Panc1 (cell line): ENCODE data around the gene CRYBG1. TPM values are rescaled to one million over a fixed set of nuclear protein-coding genes. Genes with fewer than 3 reads are reported as not detected.

Experiments
- ATAC-seq: fragments of 200-7000 bp; cut with Tn5 transposase; 2 replicates; pipeline ENCODE4 v1.9.1; 2020; ENCODE audit warnings: mild to moderate bottlenecking, moderate library complexity
- BruUV-seq: library from RNA; stranded (reverse); fragments of 400-500 nt; replicated peaks from 2 replicates; lab custom pipeline; 2021; lab: Mats Ljungman, UMichigan
- CTCF ChIA-PET: fragments of 300-600 bp; sonication (Branson Sonifier 250); formaldehyde crosslinking; loops from one replicate; lab custom pipeline; 2022; ENCODE audit warnings: antibody characterized with exemption; lab: Charles Lee
- POLR2A ChIA-PET: fragments of 300-600 bp; sonication (Branson Sonifier 250); formaldehyde crosslinking; loops from one replicate; lab custom pipeline; 2022; ENCODE audit warnings: antibody characterized with exemption; lab: Charles Lee
- DNase-seq: peaks from one replicate; pipeline ENCODE4 v3.0.0-alpha.2; 2010; ENCODE audit warnings: low read depth, low spot score
- H3K27ac ChIP-seq: 2 replicates; pipeline ENCODE4 v1.5.1; 2011; ENCODE audit warnings: mild to moderate bottlenecking, low read length, inconsistent platforms
- H3K27me3 ChIP-seq: fragments of 200-500 bp; sonication (Bioruptor generic); 2 replicates; pipeline ENCODE4 v1.6.0; 2014; ENCODE audit warnings: low read length, inconsistent platforms; ENCODE audit not compliant: control insufficient read depth, insufficient read depth
- H3K36me3 ChIP-seq: fragments of 200-500 bp; sonication (Bioruptor generic); 2 replicates; pipeline ENCODE4 v1.5.1; 2014; ENCODE audit warnings: inconsistent platforms, mild to moderate bottlenecking, low read length, moderate library complexity; ENCODE audit not compliant: control insufficient read depth, insufficient read depth
- H3K4me1 ChIP-seq: 2 replicates; pipeline ENCODE4 v1.5.1; 2011; ENCODE audit warnings: inconsistent platforms, mild to moderate bottlenecking, low read length, moderate library complexity; ENCODE audit not compliant: control insufficient read depth, insufficient read depth
- H3K4me3 ChIP-seq, 2 experiments: 2 replicates each; pipeline ENCODE4 v1.5.1; 2011 to 2012; ENCODE audit warnings: low read depth in 2 of 2, low read length in 2 of 2, mild to moderate bottlenecking in 2 of 2, inconsistent platforms in 1 of 2, moderate library complexity in 1 of 2
- H3K9me3 ChIP-seq: fragments of 200-500 bp; sonication (Bioruptor generic); 2 replicates; pipeline ENCODE4 v1.5.1; 2014; ENCODE audit warnings: low read depth, mild to moderate bottlenecking, inconsistent platforms, low read length, moderate library complexity; ENCODE audit not compliant: control insufficient read depth, insufficient read depth
- CTCF ChIP-seq: fragments of 450-650 bp; IDR thresholded peaks from 2 replicates; pipeline ENCODE4 v1.5.1; 2017; ENCODE audit warnings: mild to moderate bottlenecking
- POLR2AphosphoS5 ChIP-seq: IDR thresholded peaks from 2 replicates; pipeline ENCODE4 v1.6.1; 2012; ENCODE audit warnings: mild to moderate bottlenecking, low read depth, low read length, moderate library complexity
- REST ChIP-seq, 2 experiments: IDR thresholded peaks; 2 replicates each; pipeline ENCODE4 v1.6.1; 2011 to 2012; ENCODE audit warnings: low read depth in 2 of 2, control low read depth in 1 of 2, low read length in 1 of 2, mild to moderate bottlenecking in 1 of 2, moderate library complexity in 1 of 2; ENCODE audit not compliant: insufficient read depth in 1 of 2
- SIN3A ChIP-seq: IDR thresholded peaks from 2 replicates; pipeline ENCODE4 v1.6.1; 2012; ENCODE audit warnings: low read depth, mild to moderate bottlenecking, low read length, moderate library complexity, borderline replicate concordance; ENCODE audit not compliant: insufficient read depth
- TCF7L2 ChIP-seq: IDR thresholded peaks from 2 replicates; pipeline ENCODE4 v1.6.1; 2011; ENCODE audit warnings: mild to moderate bottlenecking, low read depth, low read length, inconsistent platforms
- in situ Hi-C: cut with HindIII; loops from 2 replicates; pipeline ENCODE4 v1.10.0; 2016; ENCODE audit warnings: low sequenced_read_pairs, low pct_unique_long_range_greater_than_20kb
- intact Hi-C: fragments of 100-400 bp; cut with micrococcal nuclease; formaldehyde crosslinking; loops from one replicate; pipeline ENCODE4 v1.10.0; 2022; ENCODE audit not compliant: unreplicated experiment
- total RNA-seq: library from RNA; stranded (reverse); gene quantifications from one replicate; pipeline ENCODE4 v1.2.1, GENCODE V29; 2021; ENCODE audit not compliant: unreplicated experiment

Gene CRYBG1
- total RNA-seq, 1 experiment from 2014 or later, result 32.3 TPM

GRCh38 chr6:106347219-106347618 is 13.3 kb upstream of the CRYBG1 start:
- Histone ChIP-seq H3K36me3 (no peaks in the 10 kb centered on the region), H3K4me3 (no peak overlapping the region), H3K27me3 (peaks cover 7% of the 10 kb centered on the region), H3K27ac (no peak overlapping the region), H3K4me1 (no peaks in the 10 kb centered on the region), H3K9me3 (peaks cover under 1% of the 10 kb centered on the region; the same call in 1 of the 2 replicates)
- no TSS peak for BruUV-seq
- intact Hi-C loops, result no loop called here
- no peak for DNase-seq
- ChIA-PET CTCF (interaction anchor here (0.6 kb wide), 1 partner anchor 76 kb away, joined by 4 read pairs; no protein-coding TSS in a partner anchor), POLR2A (no interaction called here)
- no peak for TF ChIP-seq TCF7L2
- no peak for TF ChIP-seq CTCF
- no peak for TF ChIP-seq REST (IDR thresholded peaks at IDR 0.05; ENCODE audit: insufficient read depth in 1 of 2, low read depth in 2 of 2, low read length in 1 of 2)
- ATAC-seq, result no peak
- in situ Hi-C loops, result no loop called here

GRCh38 chr6:106356378-106356777 is 4.1 kb upstream of the CRYBG1 start:
- BruUV-seq, result no TSS peak
- CTCF ChIA-PET, result no interaction called here
- in situ Hi-C loops, result no loop called here
- intact Hi-C loops, result no loop called here
- Histone ChIP-seq H3K27me3 (peaks cover 14% of the 10 kb centered on the region), H3K4me3 (no peak overlapping the region), H3K9me3 (peaks cover 5% of the 10 kb centered on the region; the same call in 1 of the 2 replicates), H3K4me1 (peaks cover 10% of the 10 kb centered on the region), H3K27ac (no peak overlapping the region), H3K36me3 (no peaks in the 10 kb centered on the region)
- no peak for DNase-seq
- POLR2A ChIA-PET, result interaction anchor here (0.6 kb wide), 1 partner anchor 32 kb away, joined by 3 read pairs; no protein-coding TSS in a partner anchor
- ATAC-seq, result no peak
- no peak for TF ChIP-seq SIN3A

GRCh38 chr6:106359959-106360409 is 533 bp upstream of the CRYBG1 start:
- peak overlapping the region; percentile 44 to 54 for H3K4me3 ChIP-seq
- DNase-seq (no peak), ATAC-seq (no peak)
- no peak overlapping the region for H3K27ac ChIP-seq
- H3K9me3 ChIP-seq, result no peaks in the 10 kb centered on the region
- no peaks in the 10 kb centered on the region for H3K36me3 ChIP-seq
- ChIA-PET POLR2A (no interaction called here), CTCF (no interaction called here)
- TF ChIP-seq REST (IDR thresholded peaks at IDR 0.05; ENCODE audit: insufficient read depth in 1 of 2, low read depth in 2 of 2, low read length in 1 of 2), result 0 out of 4 replicates have a peak, but pooled peaks of 1 of the 2 experiments have one; percentile 37
- no peak for TF ChIP-seq POLR2AphosphoS5
- peaks cover 10% of the 10 kb centered on the region for H3K4me1 ChIP-seq
- H3K27me3 ChIP-seq, result peaks cover 22% of the 10 kb centered on the region
- in situ Hi-C loops, result no loop called here
- no TSS peak for BruUV-seq
- intact Hi-C loops, result no loop called here
